GM06990 (cell line): Measurements from ENCODE around the gene CCDC136.

Experiments used
- DNase-seq: peaks from one replicate; pipeline ENCODE4 v3.0.0-alpha.2; 2011; ENCODE audit not compliant: insufficient read length; ENCODE audit errors: extremely low read depth
- H3K27me3 ChIP-seq: replicated peaks from 2 replicates; pipeline ENCODE4 v1.6.0; 2011; ENCODE audit warnings: low read length; ENCODE audit not compliant: control insufficient read depth, insufficient read depth
- H3K36me3 ChIP-seq: 2 replicates; pipeline ENCODE4 v1.5.1; 2011; ENCODE audit warnings: low read length; ENCODE audit not compliant: control insufficient read depth, insufficient read depth
- H3K4me3 ChIP-seq: replicated peaks from 2 replicates; pipeline ENCODE4 v1.5.1; 2011; ENCODE audit warnings: low read depth, mild to moderate bottlenecking, control low read depth, low read length
- TF ChIP-seq, protein P1 (sequence below): IDR thresholded peaks from 2 replicates; pipeline ENCODE4 v1.5.1; 2011; ENCODE audit warnings: low read length, control low read depth, mild to moderate bottlenecking, inconsistent platforms; ENCODE audit not compliant: insufficient read depth, poor library complexity, severe bottlenecking

Gene CCDC136

DNA sequence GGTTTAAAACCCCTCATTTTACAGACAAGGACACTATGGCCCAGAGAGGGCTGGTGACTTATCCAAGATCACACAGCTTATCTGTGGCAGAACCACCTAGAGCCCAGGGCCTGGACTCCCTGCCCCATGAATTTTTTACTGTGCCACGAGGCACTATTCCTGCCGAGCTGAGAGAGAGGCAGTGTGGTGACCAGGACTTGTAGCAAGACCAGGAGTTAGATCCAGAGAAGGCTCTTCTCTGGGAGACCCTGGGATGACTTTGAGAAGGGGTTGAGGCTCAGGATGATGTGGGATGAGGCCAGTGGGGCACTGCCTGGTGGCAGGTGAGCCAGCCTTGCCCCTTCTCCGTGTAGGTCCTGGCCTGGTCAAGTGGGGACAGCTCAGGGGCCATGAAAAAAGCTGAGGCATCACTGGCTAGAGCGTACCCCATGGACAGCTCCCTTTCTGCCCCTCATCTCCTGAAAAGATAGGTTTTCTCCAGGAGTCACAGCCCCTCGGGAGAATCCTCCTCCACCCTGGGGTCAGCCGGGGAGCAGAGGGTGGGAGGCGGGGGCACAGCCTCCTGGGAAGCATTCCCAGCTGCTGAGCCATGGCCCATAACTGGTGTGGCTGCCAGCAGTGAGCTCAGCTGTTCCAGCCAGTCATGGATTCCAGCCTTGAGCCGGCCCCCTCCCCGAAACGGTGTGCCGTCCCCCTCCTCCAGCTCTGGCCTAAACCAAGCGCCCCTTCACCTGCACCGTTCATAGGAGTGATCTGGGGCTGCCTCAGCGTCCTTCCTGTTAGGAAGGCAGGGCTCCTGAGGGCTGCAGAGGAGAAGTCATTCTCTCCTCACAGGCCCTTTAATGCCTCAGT is 44.2 kb downstream of the CCDC136 start:
- H3K36me3 ChIP-seq: no peaks in the 10 kb centered on the region
- H3K27me3 ChIP-seq: no peaks in the 10 kb centered on the region; the same call in 1 of the 2 replicates
- TF ChIP-seq, protein P1, sequence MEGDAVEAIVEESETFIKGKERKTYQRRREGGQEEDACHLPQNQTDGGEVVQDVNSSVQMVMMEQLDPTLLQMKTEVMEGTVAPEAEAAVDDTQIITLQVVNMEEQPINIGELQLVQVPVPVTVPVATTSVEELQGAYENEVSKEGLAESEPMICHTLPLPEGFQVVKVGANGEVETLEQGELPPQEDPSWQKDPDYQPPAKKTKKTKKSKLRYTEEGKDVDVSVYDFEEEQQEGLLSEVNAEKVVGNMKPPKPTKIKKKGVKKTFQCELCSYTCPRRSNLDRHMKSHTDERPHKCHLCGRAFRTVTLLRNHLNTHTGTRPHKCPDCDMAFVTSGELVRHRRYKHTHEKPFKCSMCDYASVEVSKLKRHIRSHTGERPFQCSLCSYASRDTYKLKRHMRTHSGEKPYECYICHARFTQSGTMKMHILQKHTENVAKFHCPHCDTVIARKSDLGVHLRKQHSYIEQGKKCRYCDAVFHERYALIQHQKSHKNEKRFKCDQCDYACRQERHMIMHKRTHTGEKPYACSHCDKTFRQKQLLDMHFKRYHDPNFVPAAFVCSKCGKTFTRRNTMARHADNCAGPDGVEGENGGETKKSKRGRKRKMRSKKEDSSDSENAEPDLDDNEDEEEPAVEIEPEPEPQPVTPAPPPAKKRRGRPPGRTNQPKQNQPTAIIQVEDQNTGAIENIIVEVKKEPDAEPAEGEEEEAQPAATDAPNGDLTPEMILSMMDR: no peak
- H3K4me3 ChIP-seq: no peak overlapping the region
- DNase-seq: no peak

DNA sequence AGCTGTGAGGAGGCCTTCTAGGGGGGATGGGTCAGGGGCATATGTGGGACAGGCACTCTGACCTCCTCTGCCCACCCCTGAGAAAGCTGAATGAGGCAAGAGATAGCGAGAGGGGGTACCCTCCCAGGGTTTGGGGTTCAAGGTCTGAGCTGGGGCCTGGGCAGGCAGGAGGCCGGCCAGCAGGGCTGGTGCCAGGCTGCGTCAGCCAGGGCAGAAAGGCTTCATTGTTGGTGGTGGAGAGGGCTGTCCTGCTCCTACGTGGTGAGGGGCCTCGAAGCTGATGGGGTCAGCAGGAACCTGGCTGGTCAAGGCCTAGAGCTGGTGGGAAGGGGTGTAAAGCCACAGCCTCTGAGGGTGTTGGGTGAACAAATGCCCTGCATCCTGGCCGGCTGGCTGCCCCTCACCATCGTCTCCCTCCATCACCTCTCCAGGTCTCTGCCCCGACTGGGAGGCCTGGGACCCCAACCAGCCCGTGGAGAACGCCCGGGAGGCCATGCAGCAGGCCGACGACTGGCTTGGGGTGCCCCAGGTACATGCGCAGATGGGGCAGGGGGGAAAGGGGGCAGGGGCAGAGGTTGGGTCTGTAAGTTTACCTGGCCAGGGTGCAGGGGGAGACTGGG is 45.1 kb downstream of the CCDC136 start:
- DNase-seq: no peak
- no peaks in the 10 kb centered on the region for H3K36me3 ChIP-seq
- TF ChIP-seq, protein P1: no peak
- no peak overlapping the region for H3K4me3 ChIP-seq
- no peaks in the 10 kb centered on the region; the same call in 1 of the 2 replicates for H3K27me3 ChIP-seq

DNA sequence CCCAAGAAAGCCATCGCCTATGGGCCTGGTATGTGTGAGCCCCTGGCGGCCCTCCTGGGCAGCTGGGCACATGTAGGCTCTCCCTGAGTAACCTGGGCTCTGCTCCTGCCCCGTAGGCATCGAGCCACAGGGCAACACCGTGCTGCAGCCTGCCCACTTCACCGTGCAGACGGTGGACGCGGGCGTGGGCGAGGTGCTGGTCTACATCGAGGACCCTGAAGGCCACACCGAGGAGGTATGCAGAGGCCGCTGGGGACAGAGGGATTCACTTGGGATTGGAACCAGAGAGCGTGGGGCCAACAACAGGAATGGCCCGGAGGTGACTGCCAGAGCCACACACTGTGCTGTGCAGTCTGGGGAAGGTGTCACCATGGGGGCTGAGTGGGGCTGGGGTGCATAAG is 45.8 kb downstream of the CCDC136 start:
- Histone ChIP-seq H3K27me3 (no peaks in the 10 kb centered on the region; the same call in 1 of the 2 replicates), H3K4me3 (no peak overlapping the region), H3K36me3 (no peaks in the 10 kb centered on the region)
- TF ChIP-seq, protein P1: no peak
- DNase-seq: no peak

DNA sequence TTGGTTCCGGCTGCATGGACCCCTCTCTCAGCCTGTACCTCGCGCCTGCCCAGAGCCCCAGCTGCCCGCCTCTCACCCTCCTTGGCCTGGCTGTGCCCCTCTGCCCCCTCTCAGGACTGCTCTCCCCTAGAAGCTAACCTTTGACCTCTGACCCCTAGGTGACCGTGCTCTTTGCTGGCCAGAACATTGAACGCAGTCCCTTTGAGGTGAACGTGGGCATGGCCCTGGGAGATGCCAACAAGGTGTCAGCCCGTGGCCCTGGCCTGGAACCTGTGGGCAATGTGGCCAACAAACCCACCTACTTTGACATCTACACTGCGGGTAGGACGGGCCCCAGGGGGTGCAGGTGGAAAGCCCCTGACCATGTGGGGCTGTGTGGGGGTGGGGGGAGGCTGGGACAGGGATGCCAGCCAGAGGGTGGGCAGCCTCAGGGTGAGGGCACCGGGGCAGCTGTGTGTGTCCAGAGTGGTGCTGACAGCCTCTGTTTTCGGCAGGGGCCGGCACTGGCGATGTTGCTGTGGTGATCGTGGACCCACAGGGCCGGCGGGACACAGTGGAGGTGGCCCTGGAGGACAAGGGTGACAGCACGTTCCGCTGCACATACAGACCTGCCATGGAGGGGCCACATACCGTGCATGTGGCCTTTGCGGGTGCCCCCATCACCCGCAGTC is 46.5 kb downstream of the CCDC136 start:
- Histone ChIP-seq H3K27me3 (no peaks in the 10 kb centered on the region; the same call in 1 of the 2 replicates), H3K36me3 (no peaks in the 10 kb centered on the region), H3K4me3 (no peak overlapping the region)
- DNase-seq: no peak
- TF ChIP-seq, protein P1: no peak

DNA sequence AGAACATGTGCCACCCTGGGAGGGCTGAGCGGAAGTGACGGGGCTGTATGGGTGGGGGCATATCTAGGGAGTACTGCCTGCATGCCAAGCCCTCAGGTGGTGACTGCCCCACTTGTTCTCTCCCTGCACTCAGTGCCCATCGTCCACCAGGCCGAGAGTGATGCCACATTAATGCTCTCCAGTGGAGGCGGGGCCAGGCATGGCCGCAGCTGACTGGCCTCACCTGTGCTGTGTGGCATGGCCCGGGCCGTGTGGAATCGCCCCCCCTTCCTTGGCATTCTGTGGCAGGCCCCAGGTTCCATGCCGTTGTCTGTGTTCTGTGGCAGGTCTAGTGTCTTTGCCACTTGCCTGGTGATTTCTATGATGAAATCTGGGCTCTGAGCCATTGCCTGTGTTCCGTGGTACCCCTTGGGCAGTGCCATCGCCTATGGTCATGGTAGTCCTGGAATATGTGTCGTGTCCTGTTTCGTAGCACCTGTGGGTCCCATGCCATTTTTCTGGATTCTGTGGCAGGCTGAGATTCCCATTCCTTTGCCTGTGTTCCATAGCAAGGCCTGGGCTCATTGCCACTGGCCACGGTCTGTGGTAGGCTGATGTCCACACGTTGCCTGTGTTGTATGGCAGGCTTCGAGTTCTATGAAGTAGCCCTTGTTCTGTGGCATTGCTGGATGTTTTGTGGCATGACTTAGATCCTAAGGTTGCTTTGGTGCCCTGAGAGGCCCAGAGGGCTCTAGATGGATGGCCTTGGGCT is 47.4 kb downstream of the CCDC136 start:
- Histone ChIP-seq H3K36me3 (no peaks in the 10 kb centered on the region), H3K4me3 (no peak overlapping the region), H3K27me3 (no peaks in the 10 kb centered on the region; the same call in 1 of the 2 replicates)
- DNase-seq: no peak
- TF ChIP-seq, protein P1: no peak
